Neural cell (in vitro differentiated cells): ENCODE data around the gene TMEM184B. TPM values are rescaled to one million over a fixed set of nuclear protein-coding genes. Genes with fewer than 3 reads are reported as not detected.

ENCODE experiments used
- H2AFZ ChIP-seq: fragments of 200-600, 300-800 bp; sonication (generic), shearing (Covaris generic); 2 replicates; pipeline ENCODE4 v1.6.0; 2014; ENCODE audit warnings: low read depth, mild to moderate bottlenecking, antibody characterized with exemption, low read length, moderate library complexity
- H3F3A ChIP-seq: fragments of 200-600 bp; shearing (Covaris generic); 2 replicates; pipeline ENCODE4 v1.6.1; 2016; ENCODE audit warnings: mild to moderate bottlenecking, moderate library complexity, mixed read lengths, antibody characterized with exemption, low read length; ENCODE audit not compliant: insufficient read depth, poor library complexity, severe bottlenecking
- H3K27ac ChIP-seq: fragments of 200-600, 300-800 bp; sonication (generic), shearing (Covaris generic); 2 replicates; pipeline ENCODE4 v1.5.1; 2014; ENCODE audit warnings: mild to moderate bottlenecking, low read length, moderate library complexity
- H3K27me3 ChIP-seq: fragments of 300-800, 200-600 bp; sonication (generic), shearing (Covaris generic); 2 replicates; pipeline ENCODE4 v1.6.0; 2014; ENCODE audit warnings: mild to moderate bottlenecking, low read depth, low read length, moderate library complexity; ENCODE audit not compliant: insufficient read depth
- H3K36me3 ChIP-seq: fragments of 300-800, 200-600 bp; sonication (generic), shearing (Covaris generic); 2 replicates; pipeline ENCODE4 v1.5.1; 2014; ENCODE audit warnings: mild to moderate bottlenecking, antibody characterized with exemption, low read length, moderate library complexity; ENCODE audit not compliant: insufficient read depth
- H3K4me2 ChIP-seq: fragments of 300-800, 200-600 bp; sonication (generic), shearing (Covaris generic); 2 replicates; pipeline ENCODE4 v1.6.0; 2014; ENCODE audit warnings: mild to moderate bottlenecking, low read length
- H3K4me3 ChIP-seq: fragments of 300-800, 200-600 bp; sonication (generic), shearing (Covaris generic); 2 replicates; pipeline ENCODE4 v1.5.1; 2014; ENCODE audit warnings: mild to moderate bottlenecking, low read length, moderate library complexity
- H3K79me2 ChIP-seq: fragments of 200-600 bp; shearing (Covaris generic); replicated peaks from 2 replicates; pipeline ENCODE4 v1.6.0; 2014; ENCODE audit warnings: mild to moderate bottlenecking, low read length, moderate library complexity; ENCODE audit not compliant: insufficient read depth
- H3K9ac ChIP-seq: fragments of 300-800, 200-600 bp; sonication (generic), shearing (Covaris generic); 2 replicates; pipeline ENCODE4 v1.6.1; 2016; ENCODE audit warnings: mild to moderate bottlenecking, low read length, mixed read lengths
- H3K9me2 ChIP-seq: fragments of 200-600 bp; shearing (Covaris generic); 2 replicates; pipeline ENCODE4 v1.6.1; 2016; ENCODE audit warnings: mild to moderate bottlenecking, low read length, mixed read lengths; ENCODE audit not compliant: insufficient read depth
- H3K9me3 ChIP-seq: fragments of 200-600, 300-800 bp; sonication (generic), shearing (Covaris generic); 2 replicates; pipeline ENCODE4 v1.6.1; 2016; ENCODE audit warnings: mild to moderate bottlenecking, mixed run types, low read length, moderate library complexity, mixed read lengths
- H4K20me1 ChIP-seq: fragments of 200-600 bp; shearing (Covaris generic); 2 replicates; pipeline ENCODE4 v1.6.1; 2016; ENCODE audit warnings: mild to moderate bottlenecking, mixed run types; ENCODE audit not compliant: insufficient read depth
- CTCF ChIP-seq: fragments of 450-650 bp; IDR thresholded peaks from 2 replicates; pipeline ENCODE4 v1.5.1; 2014; ENCODE audit warnings: antibody characterized with exemption, mild to moderate bottlenecking, moderate library complexity; ENCODE audit not compliant: poor library complexity, severe bottlenecking
- EP300 ChIP-seq: fragments of 450-650 bp; conservative IDR thresholded peaks from 2 replicates; pipeline ENCODE4 v1.6.1; 2014; ENCODE audit warnings: antibody characterized with exemption, mild to moderate bottlenecking, moderate library complexity; ENCODE audit not compliant: poor library complexity, severe bottlenecking
- EZH2 ChIP-seq: fragments of 200-600, 300-800 bp; shearing (Covaris generic), sonication (generic); IDR thresholded peaks from 2 replicates; pipeline ENCODE4 v1.6.1; 2014; ENCODE audit warnings: antibody characterized with exemption, low read length, borderline replicate concordance, mild to moderate bottlenecking; ENCODE audit not compliant: insufficient read depth, poor library complexity, severe bottlenecking
- MXI1 ChIP-seq: fragments of 450-650 bp; conservative IDR thresholded peaks from 2 replicates; pipeline ENCODE4 v1.6.1; 2014; ENCODE audit warnings: antibody characterized with exemption, mild to moderate bottlenecking; ENCODE audit not compliant: poor library complexity, severe bottlenecking
- POLR2AphosphoS5 ChIP-seq: IDR thresholded peaks from 2 replicates; pipeline ENCODE4 v1.6.1; 2012
- RAD21 ChIP-seq: fragments of 450-650 bp; conservative IDR thresholded peaks from 2 replicates; pipeline ENCODE4 v1.6.1; 2014; ENCODE audit warnings: antibody characterized with exemption, mild to moderate bottlenecking, moderate library complexity
- REST ChIP-seq: IDR thresholded peaks from 2 replicates; pipeline ENCODE4 v1.6.1; 2012; ENCODE audit warnings: borderline replicate concordance
- SMC3 ChIP-seq: fragments of 450-650 bp; conservative IDR thresholded peaks from 2 replicates; pipeline ENCODE4 v1.6.1; 2014; ENCODE audit warnings: antibody characterized with exemption, mild to moderate bottlenecking, moderate library complexity; ENCODE audit not compliant: poor library complexity
- TAF1 ChIP-seq: IDR thresholded peaks from 2 replicates; pipeline ENCODE4 v1.6.1; 2012; ENCODE audit warnings: low read depth
- polyA plus RNA-seq: library from polyadenylated mRNA; depleted of rRNA; stranded (reverse); fragments of >200 nt; gene quantifications from 2 replicates; pipeline ENCODE4 v1.2.3, GENCODE V29; 2014

The TMEM184B gene
- polyA plus RNA-seq, 1 donor from 2014 or later, result 19.7 TPM

- H3K27ac ChIP-seq, result no peak overlapping the region
- no peak for TF ChIP-seq EP300
- no peak for TF ChIP-seq RAD21
- H3K36me3 ChIP-seq, result no peaks in the 10 kb centered on the region
Measured at GRCh38 chr22:38232196-38232595, 40.6 kb downstream of the TMEM184B start.

GRCh38 chr22:38230916-38231315, 41.9 kb downstream of the TMEM184B start:
- Histone ChIP-seq H3K27ac (no peak overlapping the region), H3K36me3 (no peaks in the 10 kb centered on the region), H3K4me2 (no peak overlapping the region)

More at GRCh38 chr22:38232196-38232595, 40.6 kb downstream of the TMEM184B start:
- H3K4me2 ChIP-seq, result no peak overlapping the region
- no peak overlapping the region for H2AFZ ChIP-seq
- no peak overlapping the region for H3K9ac ChIP-seq
- no peaks in the 10 kb centered on the region for H3K79me2 ChIP-seq
- no peaks in the 10 kb centered on the region for H3K27me3 ChIP-seq
- no peaks in the 10 kb centered on the region for H3F3A ChIP-seq
- no peak overlapping the region for H3K4me3 ChIP-seq
- no peaks in the 10 kb centered on the region for H3K9me3 ChIP-seq
- no peaks in the 10 kb centered on the region for H3K9me2 ChIP-seq
- no peaks in the 10 kb centered on the region for H4K20me1 ChIP-seq

GRCh38 chr22:38230108-38230825, 42.5 kb downstream of the TMEM184B start:
- Histone ChIP-seq H3K4me3 (no peak overlapping the region), H3K79me2 (no peaks in the 10 kb centered on the region), H2AFZ (no peak overlapping the region), H3F3A (no peaks in the 10 kb centered on the region), H3K9me2 (no peaks in the 10 kb centered on the region), H3K4me2 (no peak overlapping the region), H3K27me3 (no peaks in the 10 kb centered on the region), H3K9me3 (no peaks in the 10 kb centered on the region), H4K20me1 (no peaks in the 10 kb centered on the region), H3K9ac (no peak overlapping the region), H3K27ac (no peak overlapping the region), H3K36me3 (no peaks in the 10 kb centered on the region)
- TF ChIP-seq EZH2, result no peak
- TF ChIP-seq CTCF, result no peak
- no peak for TF ChIP-seq MXI1
- no peak for TF ChIP-seq REST
- TF ChIP-seq SMC3, result no peak
- no peak for TF ChIP-seq TAF1
- no peak for TF ChIP-seq POLR2AphosphoS5
- no peak for TF ChIP-seq EP300
- TF ChIP-seq RAD21, result no peak

More at GRCh38 chr22:38230916-38231315, 41.9 kb downstream of the TMEM184B start:
- H2AFZ ChIP-seq, result no peak overlapping the region
- no peak overlapping the region for H3K9ac ChIP-seq
- H4K20me1 ChIP-seq, result no peaks in the 10 kb centered on the region
- H3K27me3 ChIP-seq, result no peaks in the 10 kb centered on the region
- no peaks in the 10 kb centered on the region for H3K9me2 ChIP-seq
- H3F3A ChIP-seq, result no peaks in the 10 kb centered on the region
- no peaks in the 10 kb centered on the region for H3K9me3 ChIP-seq
- TF ChIP-seq RAD21 (no peak), TAF1 (no peak), POLR2AphosphoS5 (no peak)
- H3K4me3 ChIP-seq, result no peak overlapping the region
- no peaks in the 10 kb centered on the region for H3K79me2 ChIP-seq
